Lung (tissue), 12 donors: ENCODE measurements around the gene SLC2A11. TPM values are rescaled to one million over a fixed set of nuclear protein-coding genes. Genes with fewer than 3 reads are reported as not detected.
"Not testable (repeated sequence)": the region's sequence is repeated elsewhere in the genome, so short reads cannot be mapped to it uniquely, and the experiment has no call there.

ENCODE experiments used
- ATAC-seq: fragments of 200-7000 bp; cut with Tn5 transposase; one replicate; pipeline ENCODE4 v1.9.1; 2020; ENCODE audit warnings: moderate number of reproducible peaks; ENCODE audit not compliant: insufficient read depth, low FRiP score
- DNase-seq, 3 donors: peaks; one replicate each; pipeline ENCODE4 v3.0.0-alpha.2; 2013 to 2017
- H3K27ac ChIP-seq, 2 donors: one replicate each; pipeline ENCODE4 v1.5.1; 2013; ENCODE audit warnings: mild to moderate bottlenecking in 2 of 2, moderate library complexity in 2 of 2, control low read depth in 1 of 2, inconsistent platforms in 1 of 2, low read depth in 1 of 2, low read length in 1 of 2
- H3K27me3 ChIP-seq, 3 donors: one replicate each; pipeline ENCODE4 v1.5.1; 2013; ENCODE audit warnings: low read length in 2 of 3; ENCODE audit not compliant: control insufficient read depth in 3 of 3, insufficient read depth in 3 of 3
- H3K36me3 ChIP-seq, 4 donors: one replicate each; pipeline ENCODE4 v1.5.1; 2013; ENCODE audit warnings: low read length in 4 of 4, mild to moderate bottlenecking in 1 of 4, moderate library complexity in 1 of 4; ENCODE audit not compliant: control insufficient read depth in 4 of 4, insufficient read depth in 4 of 4
- H3K4me1 ChIP-seq, 5 donors: one replicate each; pipeline ENCODE4 v1.5.1; 2013; ENCODE audit warnings: low read length in 5 of 5, mild to moderate bottlenecking in 2 of 5, moderate library complexity in 1 of 5; ENCODE audit not compliant: control insufficient read depth in 5 of 5, insufficient read depth in 5 of 5
- H3K4me3 ChIP-seq: one replicate; pipeline ENCODE4 v1.5.1; 2013; ENCODE audit warnings: mild to moderate bottlenecking, control low read depth, moderate library complexity
- H3K9ac ChIP-seq, 2 donors: one replicate each; pipeline ENCODE4 v1.5.1; 2013; ENCODE audit warnings: low read length in 2 of 2, control low read depth in 1 of 2; ENCODE audit not compliant: insufficient read depth in 1 of 2
- H3K9me3 ChIP-seq, 4 donors: one replicate each; pipeline ENCODE4 v1.5.1; 2013; ENCODE audit warnings: low read length in 3 of 4, mild to moderate bottlenecking in 1 of 4, moderate library complexity in 1 of 4; ENCODE audit not compliant: control insufficient read depth in 4 of 4, insufficient read depth in 3 of 4
- CTCF ChIP-seq: IDR thresholded peaks from 2 replicates; pipeline ENCODE4 v1.5.1; 2012; ENCODE audit warnings: mild to moderate bottlenecking; ENCODE audit errors: control extremely low read depth, extremely low read depth
- WGBS, 2 donors: extraction: QIAGEN DNeasy Blood & Tissue Kit; methylation state at CpG; one replicate each; pipeline ENCODE4 v1.1.7; 2013; 5-methylcytosine and 5-hydroxymethylcytosine counted together
- polyA plus RNA-seq, 2 donors: library from polyadenylated mRNA; stranded (reverse); fragments of 200-250 nt; gene quantifications; one replicate each; pipeline ENCODE4 v1.2.1, GENCODE V29; 2013
- total RNA-seq, 2 donors: library from RNA; depleted of rRNA in 1 of 2; stranded (reverse); fragments of >200 nt in 1 of 2; gene quantifications; one replicate each; pipeline ENCODE4 v1.2.1, GENCODE V29; 2014 to 2021
- donor health status: control.
- donor health status: control.
- donor health status: Bipolar disorder and iron deficiency.
- donor health status: healthy.
- donor health status: DM: yes; HTN: yes; CAD: no.

SLC2A11 gene
- total and polyA plus RNA-seq, 4 donors, result 3.9 to 14.1 (median 10.3) TPM

- Histone ChIP-seq H3K27me3 (no peaks in the 10 kb centered on the region), H3K4me1 (peaks cover 0 to 31% (median 3%) of the 10 kb centered on the region in 5 donors), H3K9me3 (no peaks in the 10 kb centered on the region), H3K9ac (no peak overlapping the region), H3K27ac (no peak overlapping the region), H3K4me3 (no peak overlapping the region), H3K36me3 (no peaks in the 10 kb centered on the region)
- 95 to 96% methylated on average over 4 of the region's 4 CpGs for WGBS, 2 donors
- ATAC-seq, result no peak
- TF ChIP-seq CTCF, result no peak
- DNase-seq, result no peak
These were observed 49.0 kb downstream of the SLC2A11 start for GRCh38 chr22:23906641-23907040.

GRCh38 chr22:23907423-23907822 lies 49.7 kb downstream of the SLC2A11 start:
- not testable (repeated sequence) for H3K27ac ChIP-seq, H3K27me3 ChIP-seq, DNase-seq, H3K9ac ChIP-seq, H3K4me3 ChIP-seq, H3K36me3 ChIP-seq, ATAC-seq, H3K9me3 ChIP-seq
- peaks cover 0 to 31% (median 3%) of the 10 kb centered on the region in 5 donors for H3K4me1 ChIP-seq
- WGBS, 2 donors, result 59 to 67% methylated on average over 10 of the region's 10 CpGs

GRCh38 chr22:23908587-23909205 lies 51.0 kb downstream of the SLC2A11 start:
- H3K36me3 ChIP-seq, result no peaks in the 10 kb centered on the region
- H3K9ac ChIP-seq, result no peak overlapping the region
- H3K27me3 ChIP-seq, result no peaks in the 10 kb centered on the region
- DNase-seq, result no peak
- TF ChIP-seq CTCF, result no peak
- H3K4me1 ChIP-seq, result peaks cover 0 to 38% (median 4%) of the 10 kb centered on the region in 5 donors
- no peak overlapping the region for H3K27ac ChIP-seq
- ATAC-seq, result no peak
- H3K4me3 ChIP-seq, result no peak overlapping the region
- H3K9me3 ChIP-seq, result no peaks in the 10 kb centered on the region
- 80 to 92% methylated on average over 11 of the region's 11 CpGs for WGBS, 2 donors

GRCh38 chr22:23909296-23909898 lies 51.7 kb downstream of the SLC2A11 start:
- Histone ChIP-seq H3K4me1 (peaks cover 0 to 39% (median 4%) of the 10 kb centered on the region in 5 donors), H3K27ac (no peak overlapping the region), H3K4me3 (no peak overlapping the region), H3K36me3 (no peaks in the 10 kb centered on the region), H3K27me3 (no peaks in the 10 kb centered on the region), H3K9ac (peak overlapping the region in 1 of 2 donors; percentile 47), H3K9me3 (no peaks in the 10 kb centered on the region)
- DNase-seq (peak; percentile 46 to 79 (median 71)), ATAC-seq (no peak)
- 57 to 67% methylated on average over 6 of the region's 6 CpGs for WGBS, 2 donors
- TF ChIP-seq CTCF, result no peak
